ENCODE data around the gene SPON1.

- no peak for TF ChIP-seq CTCF (IDR thresholded peaks at IDR 0.05)
- no peak for TF ChIP-seq ATF1 (CRISPR knock-in tag; IDR thresholded peaks at IDR 0.05)
These were observed 311.4 kb downstream of the SPON1 start for GRCh38 chr11:14273895-14274294.
